ENCODE measurements around the gene CTIF. TPM values are rescaled to one million over a fixed set of nuclear protein-coding genes. Genes with fewer than 3 reads are reported as not detected.
"Not testable (repeated sequence)": the region's sequence is repeated elsewhere in the genome, so short reads cannot be mapped to it uniquely, and the experiment has no call there.

The CTIF gene
- total RNA-seq, 2 donors from 2014 or later = 7.9 to 8.2 TPM

GRCh38 chr18:48649231-48649630 is 110.4 kb downstream of the CTIF start:
- H3K27ac Mint-ChIP-seq = no peak overlapping the region
- H3K36me3 Mint-ChIP-seq (ENCODE audit: low read depth) = no peaks in the 10 kb centered on the region
- no peaks in the 10 kb centered on the region for H3K9me3 Mint-ChIP-seq
- H3K4me1 Mint-ChIP-seq = no peaks in the 10 kb centered on the region
- H3K27me3 Mint-ChIP-seq = no peaks in the 10 kb centered on the region
- ATAC-seq (replicated peaks) = no peak
- H3K4me3 Mint-ChIP-seq = no peak overlapping the region

GRCh38 chr18:48654591-48654990 is 115.8 kb downstream of the CTIF start:
- H3K4me1 Mint-ChIP-seq; H3K4me3 Mint-ChIP-seq; H3K9me3 Mint-ChIP-seq; H3K27ac Mint-ChIP-seq; H3K27me3 Mint-ChIP-seq; H3K36me3 Mint-ChIP-seq (ENCODE audit: low read depth); ATAC-seq (replicated peaks): not testable (repeated sequence)

DNA sequence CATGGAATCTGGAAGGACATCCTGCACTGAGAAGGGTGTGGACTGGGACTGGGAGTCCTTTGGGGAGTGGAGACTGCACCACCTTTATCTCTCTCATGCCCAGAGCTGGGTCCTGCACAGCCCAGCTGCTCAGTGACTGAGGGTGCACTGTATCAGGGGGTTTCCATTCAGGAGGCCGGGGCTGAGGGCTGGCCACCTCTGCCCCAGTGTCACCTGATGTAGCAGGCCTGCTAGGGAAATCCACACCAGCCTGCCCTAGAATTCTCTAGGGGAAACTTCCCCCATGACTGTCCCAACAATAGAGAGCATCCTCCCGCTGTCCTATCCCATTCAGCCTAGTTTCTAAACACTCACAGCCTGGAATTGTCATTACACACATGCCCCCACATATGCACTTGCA is 116.7 kb downstream of the CTIF start:
- no peak for ATAC-seq (replicated peaks)
- Mint-ChIP-seq H3K27me3 (no peaks in the 10 kb centered on the region), H3K4me3 (no peak overlapping the region), H3K27ac (no peak overlapping the region), H3K4me1 (no peaks in the 10 kb centered on the region), H3K36me3 (ENCODE audit: low read depth) (no peaks in the 10 kb centered on the region), H3K9me3 (no peaks in the 10 kb centered on the region)

DNA sequence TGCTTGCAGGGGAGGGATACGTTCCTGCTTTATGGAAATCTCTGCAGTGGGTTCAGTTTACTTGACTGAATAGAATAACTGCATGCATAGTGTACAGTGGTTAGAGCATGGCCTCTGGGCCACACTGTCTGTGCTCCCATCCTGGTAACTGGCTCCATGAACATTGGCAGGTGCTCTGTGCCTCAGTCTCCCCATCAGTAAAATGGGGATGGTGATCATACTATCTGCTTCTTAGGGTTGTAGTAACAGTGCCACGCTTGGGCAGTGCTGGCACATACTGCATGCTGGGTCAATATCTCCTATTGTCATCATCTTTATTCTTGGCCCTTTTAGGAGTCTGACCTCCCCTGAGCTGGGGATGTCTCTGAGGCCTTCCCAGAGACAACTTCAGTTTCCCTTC is 117.3 kb downstream of the CTIF start:
- Mint-ChIP-seq H3K9me3 (no peaks in the 10 kb centered on the region), H3K36me3 (ENCODE audit: low read depth) (no peaks in the 10 kb centered on the region), H3K27me3 (no peaks in the 10 kb centered on the region), H3K4me3 (no peak overlapping the region), H3K4me1 (no peaks in the 10 kb centered on the region), H3K27ac (no peak overlapping the region)
- no peak for ATAC-seq (replicated peaks)

DNA sequence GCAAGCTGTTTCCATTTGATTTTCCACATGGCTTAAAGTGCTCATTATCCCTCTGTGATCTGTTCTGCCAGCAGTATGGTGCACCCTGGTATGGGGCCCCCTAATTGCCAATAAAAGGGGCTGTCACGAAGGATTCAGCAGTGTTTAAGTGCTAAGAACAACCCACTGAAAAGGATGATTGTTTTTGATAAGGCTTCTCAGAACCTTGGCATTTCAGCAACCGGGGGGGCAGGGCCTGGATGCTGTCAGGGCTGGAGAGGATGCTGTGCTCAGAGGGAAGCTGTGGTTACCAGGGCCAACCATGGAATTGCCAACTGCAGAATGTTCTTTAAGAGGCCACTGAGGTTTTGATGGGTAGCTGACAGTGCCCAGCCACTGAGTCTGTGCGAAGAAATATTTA is 117.8 kb downstream of the CTIF start:
- Mint-ChIP-seq H3K4me3 (no peak overlapping the region), H3K36me3 (ENCODE audit: low read depth) (no peaks in the 10 kb centered on the region), H3K9me3 (no peaks in the 10 kb centered on the region), H3K27me3 (no peaks in the 10 kb centered on the region), H3K4me1 (no peaks in the 10 kb centered on the region), H3K27ac (no peak overlapping the region)
- no peak for ATAC-seq (replicated peaks)

DNA sequence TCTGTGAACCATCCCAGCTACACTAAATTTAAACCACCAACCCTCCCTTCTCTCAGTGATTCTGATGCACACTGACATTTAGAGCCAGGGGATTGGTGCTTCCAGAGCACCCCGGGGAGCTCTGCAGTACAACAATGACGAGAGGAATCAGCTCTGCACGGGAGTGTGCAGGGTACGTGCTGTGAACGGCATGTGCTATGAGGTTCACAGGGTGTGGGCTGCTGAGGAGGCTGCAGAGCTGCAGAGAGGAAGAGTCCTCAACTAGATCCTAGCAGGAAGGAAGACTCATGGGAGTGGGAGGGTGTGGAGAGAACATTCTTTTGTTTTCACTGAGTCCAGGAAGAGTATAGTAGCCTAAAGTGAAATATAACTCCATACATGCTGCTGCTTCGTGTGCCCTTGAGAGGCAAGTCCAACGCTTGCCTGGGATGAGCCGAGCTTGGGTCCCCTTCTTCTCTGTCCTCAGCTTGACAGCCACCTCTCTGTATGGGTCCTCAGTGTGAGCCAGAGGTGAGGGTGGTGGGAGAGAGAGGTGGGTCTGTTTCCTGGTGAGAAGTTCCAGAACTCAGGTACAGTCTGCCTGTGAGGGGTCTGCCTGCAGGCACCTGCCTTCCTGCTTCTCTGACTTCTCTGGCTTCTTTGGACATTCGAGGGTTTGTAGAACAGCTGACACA is 118.8 kb downstream of the CTIF start:
- H3K9me3 Mint-ChIP-seq = no peaks in the 10 kb centered on the region
- no peak overlapping the region for H3K27ac Mint-ChIP-seq
- no peaks in the 10 kb centered on the region for H3K27me3 Mint-ChIP-seq
- no peaks in the 10 kb centered on the region for H3K4me1 Mint-ChIP-seq
- H3K4me3 Mint-ChIP-seq = no peak overlapping the region
- no peak for ATAC-seq (replicated peaks)
- H3K36me3 Mint-ChIP-seq (ENCODE audit: low read depth) = no peaks in the 10 kb centered on the region

- Mint-ChIP-seq H3K9me3 (no peaks in the 10 kb centered on the region), H3K27ac (no peak overlapping the region)
Observed at GRCh38 chr18:48658721-48659120, 119.9 kb downstream of the CTIF start.

GRCh38 chr18:48659188-48660009 is 120.6 kb downstream of the CTIF start:
- H3K9me3 Mint-ChIP-seq = no peaks in the 10 kb centered on the region
- no peaks in the 10 kb centered on the region for H3K27me3 Mint-ChIP-seq
- ATAC-seq (replicated peaks) = no peak
- no peaks in the 10 kb centered on the region for H3K4me1 Mint-ChIP-seq
- no peak overlapping the region for H3K4me3 Mint-ChIP-seq
- no peaks in the 10 kb centered on the region for H3K36me3 Mint-ChIP-seq (ENCODE audit: low read depth)
- H3K27ac Mint-ChIP-seq = no peak overlapping the region

More at GRCh38 chr18:48658721-48659120, 119.9 kb downstream of the CTIF start:
- Mint-ChIP-seq H3K4me1 (no peaks in the 10 kb centered on the region), H3K4me3 (no peak overlapping the region), H3K36me3 (ENCODE audit: low read depth) (no peaks in the 10 kb centered on the region), H3K27me3 (no peaks in the 10 kb centered on the region)
- ATAC-seq (replicated peaks) = no peak

DNA sequence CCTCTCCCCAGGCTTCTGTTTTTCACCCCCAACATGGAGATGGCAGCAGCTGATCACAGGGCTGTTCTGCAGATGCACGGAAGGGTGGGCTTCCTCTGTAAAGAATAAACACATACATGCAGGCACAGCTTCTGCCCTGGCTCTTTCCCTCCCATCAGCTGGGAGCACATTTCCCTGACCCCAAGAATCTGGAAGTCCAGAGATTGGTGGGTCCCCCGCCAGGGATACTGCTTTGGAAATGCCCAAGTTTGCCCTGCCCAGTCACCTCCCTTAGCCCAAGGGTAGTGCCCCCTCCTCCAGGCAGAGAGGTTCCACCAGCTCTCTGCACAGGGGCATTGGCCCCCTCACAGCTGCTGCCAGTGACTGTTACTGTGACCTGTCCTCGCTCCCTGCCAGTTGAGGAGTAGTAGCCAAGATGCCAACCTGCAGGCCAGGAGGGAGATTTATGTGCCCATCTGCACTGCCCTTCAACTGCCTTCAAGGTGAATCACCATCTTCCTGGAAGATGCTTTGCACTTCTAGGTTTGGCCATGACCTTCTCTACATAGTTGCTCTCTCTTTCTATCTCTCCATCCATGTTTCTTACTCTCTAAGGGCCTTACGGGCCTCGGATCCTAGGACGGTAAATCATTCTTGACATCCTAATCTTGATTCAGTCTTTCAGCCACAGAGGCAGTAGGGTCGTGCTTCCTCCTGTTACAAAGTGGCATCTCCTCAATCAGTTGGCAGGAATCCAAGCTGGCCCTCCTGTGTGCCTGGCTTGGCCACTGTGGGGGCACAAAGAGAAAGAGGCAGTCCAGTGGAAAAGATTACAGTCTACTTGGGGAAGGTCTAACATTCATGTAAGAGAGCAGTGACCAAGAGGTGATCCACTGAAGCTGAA is 121.8 kb downstream of the CTIF start:
- no peaks in the 10 kb centered on the region for H3K9me3 Mint-ChIP-seq
- no peaks in the 10 kb centered on the region for H3K36me3 Mint-ChIP-seq (ENCODE audit: low read depth)
- H3K27ac Mint-ChIP-seq = no peak overlapping the region
- no peak for ATAC-seq (replicated peaks)
- no peaks in the 10 kb centered on the region for H3K27me3 Mint-ChIP-seq
- H3K4me1 Mint-ChIP-seq = no peaks in the 10 kb centered on the region
- no peak overlapping the region for H3K4me3 Mint-ChIP-seq

DNA sequence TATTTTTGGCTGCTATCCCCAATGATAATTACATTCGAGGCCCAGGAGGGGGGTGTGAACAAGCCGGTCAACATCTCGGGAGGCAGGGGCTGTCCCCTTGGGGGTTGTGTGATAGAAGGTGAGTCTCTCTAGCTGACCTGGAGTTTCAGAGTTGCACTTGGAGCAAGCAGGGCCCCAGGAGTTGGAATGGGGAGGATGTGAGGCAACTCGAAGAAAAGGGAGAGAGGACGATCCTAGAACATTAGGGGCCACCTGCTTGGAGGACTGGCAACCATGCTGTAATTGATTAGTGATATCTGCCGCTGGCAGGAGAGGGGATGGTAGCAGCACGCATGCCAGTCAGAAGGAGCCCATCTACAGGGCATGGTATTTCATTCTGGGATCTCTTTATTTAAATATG is 122.6 kb downstream of the CTIF start:
- H3K9me3 Mint-ChIP-seq = no peaks in the 10 kb centered on the region
- no peak overlapping the region for H3K4me3 Mint-ChIP-seq
- no peak overlapping the region for H3K27ac Mint-ChIP-seq
- ATAC-seq (replicated peaks) = no peak
- no peaks in the 10 kb centered on the region for H3K4me1 Mint-ChIP-seq
- H3K27me3 Mint-ChIP-seq = no peaks in the 10 kb centered on the region
- no peaks in the 10 kb centered on the region for H3K36me3 Mint-ChIP-seq (ENCODE audit: low read depth)

DNA sequence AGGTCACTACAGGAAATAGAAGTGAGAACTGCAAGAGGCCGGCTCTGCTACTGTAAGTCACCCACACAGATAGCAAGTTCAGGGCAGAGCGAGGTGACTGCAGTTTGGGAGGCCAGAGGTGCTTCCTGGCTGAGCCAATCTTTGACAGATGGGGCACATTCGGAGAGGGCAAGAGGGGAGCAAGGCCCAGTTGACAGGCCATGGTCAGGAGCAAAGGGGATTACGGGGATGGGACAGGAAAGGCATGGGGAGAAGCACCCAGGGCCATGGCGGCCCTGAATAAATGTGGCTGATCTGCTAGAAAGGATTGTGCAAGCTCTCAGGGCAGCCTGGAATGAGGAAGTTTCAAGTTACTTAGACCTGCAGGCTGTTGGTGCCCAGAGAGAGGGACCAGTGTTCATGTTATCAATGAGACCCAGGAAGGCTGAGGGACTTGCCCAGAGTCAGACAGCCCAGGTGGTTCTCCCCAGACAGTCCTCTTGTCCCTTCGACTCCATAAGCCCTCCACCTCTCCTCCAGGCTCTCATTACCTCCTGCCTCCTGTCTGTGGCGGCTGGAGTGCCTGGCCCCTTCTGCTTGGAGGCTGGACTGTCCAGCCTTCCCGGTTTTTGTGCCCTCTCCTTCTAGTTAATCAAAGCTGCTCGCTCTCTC is 123.3 kb downstream of the CTIF start:
- no peaks in the 10 kb centered on the region for H3K27me3 Mint-ChIP-seq
- no peaks in the 10 kb centered on the region for H3K4me1 Mint-ChIP-seq
- H3K9me3 Mint-ChIP-seq = no peaks in the 10 kb centered on the region
- H3K4me3 Mint-ChIP-seq = no peak overlapping the region
- no peak overlapping the region for H3K27ac Mint-ChIP-seq
- H3K36me3 Mint-ChIP-seq (ENCODE audit: low read depth) = no peaks in the 10 kb centered on the region
- ATAC-seq (replicated peaks) = no peak

DNA sequence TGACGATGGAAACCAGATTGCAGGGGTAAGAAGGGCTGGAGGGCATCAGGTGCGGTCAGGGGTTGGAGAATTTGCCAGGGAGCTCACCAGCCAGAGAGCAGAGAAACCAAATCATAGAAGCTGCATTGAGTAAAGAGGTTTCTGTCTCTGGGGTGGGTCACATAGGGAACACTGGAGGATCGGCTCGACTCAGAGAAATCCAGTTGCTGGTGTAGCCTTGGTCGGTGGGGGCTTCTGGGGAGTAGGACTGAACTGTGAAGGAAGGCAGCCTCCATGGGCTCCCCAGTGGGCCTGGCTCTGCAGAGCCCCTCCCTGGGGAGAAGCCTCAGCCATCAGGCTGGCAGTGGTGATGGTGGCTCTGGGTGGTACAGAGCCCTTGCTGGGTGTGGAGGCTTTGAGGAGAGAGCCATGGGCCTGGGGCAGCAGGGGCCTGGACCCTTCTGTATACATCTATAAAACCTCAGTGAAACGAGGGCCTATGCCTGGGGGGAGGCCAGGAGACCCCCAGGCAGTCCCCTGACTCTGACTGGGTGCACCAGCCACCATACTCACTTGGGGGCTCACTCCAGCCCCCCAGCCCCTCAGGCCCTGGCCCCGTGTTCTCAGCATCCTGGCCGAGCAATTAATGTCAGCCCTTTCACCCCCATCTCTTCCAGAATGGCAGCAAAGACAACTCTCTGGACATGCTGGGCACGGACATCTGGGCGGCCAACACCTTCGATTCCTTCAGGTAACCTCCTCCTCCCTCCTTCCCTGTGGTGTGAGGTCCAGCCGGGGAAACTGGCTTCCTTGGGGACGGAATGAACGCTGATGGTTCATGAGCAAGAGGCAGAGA is 124.5 kb downstream of the CTIF start:
- H3K4me1 Mint-ChIP-seq = no peaks in the 10 kb centered on the region
- no peak for ATAC-seq (replicated peaks)
- H3K27ac Mint-ChIP-seq = no peak overlapping the region
- H3K27me3 Mint-ChIP-seq = no peaks in the 10 kb centered on the region
- no peaks in the 10 kb centered on the region for H3K9me3 Mint-ChIP-seq
- no peak overlapping the region for H3K4me3 Mint-ChIP-seq
- H3K36me3 Mint-ChIP-seq (ENCODE audit: low read depth) = no peaks in the 10 kb centered on the region

DNA sequence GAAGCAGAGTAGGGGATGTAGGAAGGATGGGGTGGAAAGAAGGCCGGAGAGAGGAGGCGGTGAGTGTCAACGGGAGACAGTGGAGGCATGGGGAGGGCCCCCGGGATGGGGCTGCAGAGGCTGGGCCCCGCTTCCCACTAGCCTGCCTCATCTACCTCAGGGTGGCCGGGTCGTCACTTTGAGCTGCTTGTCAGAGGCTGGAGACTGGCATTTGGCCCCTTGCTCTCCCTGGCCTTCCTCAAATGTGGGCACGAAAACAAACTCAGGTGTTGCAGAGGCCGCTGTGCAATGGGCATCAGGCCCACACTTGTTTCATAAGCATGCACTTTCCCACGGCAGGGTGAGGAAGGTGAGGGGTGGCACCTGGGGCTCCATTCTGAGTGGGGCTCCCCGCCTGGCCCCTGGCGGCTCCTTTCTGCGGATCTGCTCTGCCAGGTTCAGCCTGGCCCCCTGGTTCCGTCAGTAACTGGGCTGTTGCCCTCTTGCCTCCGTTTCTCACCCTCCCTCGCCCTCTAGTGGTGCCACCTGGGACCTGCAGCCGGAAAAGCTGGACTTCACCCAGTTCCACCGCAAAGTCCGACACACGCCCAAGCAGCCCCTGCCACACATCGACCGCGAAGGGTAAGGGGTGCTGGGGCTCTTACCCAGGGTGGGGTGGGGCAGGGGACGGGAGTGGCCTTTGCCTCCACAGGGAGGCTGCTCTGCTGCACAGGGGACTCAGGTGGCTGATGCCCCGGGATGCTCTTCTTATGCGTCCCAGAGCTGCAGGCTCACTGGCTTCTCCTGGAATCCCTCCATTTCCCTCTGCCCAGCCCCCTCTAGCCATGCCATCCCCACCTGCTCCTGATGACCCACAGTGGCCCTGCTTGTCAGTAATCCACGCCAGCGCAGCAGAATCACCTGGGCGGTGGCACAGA is 125.4 kb downstream of the CTIF start:
- H3K4me3 Mint-ChIP-seq = no peak overlapping the region

More for the DNA sequence above, 125.4 kb downstream of the CTIF start:
- H3K9me3 Mint-ChIP-seq = no peaks in the 10 kb centered on the region
- peak; percentile 38 for ATAC-seq (replicated peaks)
- no peaks in the 10 kb centered on the region for H3K36me3 Mint-ChIP-seq (ENCODE audit: low read depth)
- no peaks in the 10 kb centered on the region for H3K4me1 Mint-ChIP-seq
- no peaks in the 10 kb centered on the region for H3K27me3 Mint-ChIP-seq
- H3K27ac Mint-ChIP-seq = no peak overlapping the region
